IPS-11a (cell line): ENCODE results near the gene SYT7.

Experiments
- H3K4me3 ChIP-seq: one replicate; pipeline ENCODE4 v1.5.1; 2013; ENCODE audit warnings: low read depth, low read length, control low read depth

The SYT7 gene

GRCh38 chr11:61539006-61539405, 41.9 kb downstream of the SYT7 start:
- no peak overlapping the region for H3K4me3 ChIP-seq

- no peak overlapping the region for H3K4me3 ChIP-seq
Observed at GRCh38 chr11:61538636-61538961, 42.3 kb downstream of the SYT7 start.

GRCh38 chr11:61537326-61537725, 43.5 kb downstream of the SYT7 start:
- no peak overlapping the region for H3K4me3 ChIP-seq

DNA sequence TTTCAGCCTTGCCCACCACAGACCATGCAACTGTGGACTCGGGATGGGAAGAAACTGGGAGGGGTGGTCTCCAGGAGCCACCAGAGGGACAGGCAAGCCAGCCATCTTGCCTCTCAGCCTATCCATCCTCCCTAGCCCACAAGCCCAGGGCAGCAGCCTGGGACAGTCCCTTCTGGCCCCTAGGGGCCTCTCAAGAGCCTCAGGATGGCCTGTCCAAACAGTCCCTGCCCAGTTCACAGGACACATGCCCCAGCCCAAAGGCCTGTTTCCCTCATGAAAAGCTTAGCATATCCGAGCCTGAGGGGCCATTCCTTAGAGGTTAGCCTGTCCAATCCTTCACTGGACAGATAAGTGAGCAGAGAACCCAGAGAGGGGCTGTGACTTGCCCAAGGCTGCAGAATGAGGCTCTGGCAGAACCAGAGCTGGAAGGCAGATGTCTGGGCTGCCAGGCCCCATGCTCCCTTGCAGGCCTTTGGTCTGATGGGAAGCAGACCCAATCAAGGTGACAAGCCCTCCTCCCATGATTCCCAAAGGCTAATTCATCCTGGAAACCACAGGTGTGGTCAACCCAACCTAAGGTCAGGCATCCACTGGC, 44.1 kb downstream of the SYT7 start:
- H3K4me3 ChIP-seq: no peak overlapping the region

- no peak overlapping the region for H3K4me3 ChIP-seq
Observed at GRCh38 chr11:61535998-61536675, 44.7 kb downstream of the SYT7 start.

GRCh38 chr11:61534933-61535839, 45.7 kb downstream of the SYT7 start:
- H3K4me3 ChIP-seq: no peak overlapping the region

GRCh38 chr11:61534025-61534932, 46.6 kb downstream of the SYT7 start:
- H3K4me3 ChIP-seq: no peak overlapping the region

DNA sequence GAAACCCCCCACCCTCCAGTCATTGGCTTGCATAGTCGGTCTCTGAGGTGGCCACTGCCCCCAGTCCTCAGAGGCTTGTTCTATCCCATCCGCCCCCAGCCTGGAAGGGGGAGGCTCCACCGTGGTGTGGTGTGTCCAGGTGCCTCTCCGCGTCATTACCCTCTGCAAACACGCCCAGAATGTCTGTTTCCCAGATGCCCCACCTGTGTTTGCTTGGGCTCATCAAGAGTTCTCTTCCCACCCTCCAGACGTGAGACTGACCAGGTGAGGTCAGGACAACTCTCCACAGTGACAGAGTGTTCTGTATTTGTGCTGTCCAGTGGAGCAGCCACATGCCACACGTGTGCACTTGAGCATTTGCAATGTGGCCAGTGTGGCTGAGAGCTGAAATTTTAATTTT, 47.5 kb downstream of the SYT7 start:
- H3K4me3 ChIP-seq: no peak overlapping the region

GRCh38 chr11:61533039-61533375, 47.9 kb downstream of the SYT7 start:
- no peak overlapping the region for H3K4me3 ChIP-seq

DNA sequence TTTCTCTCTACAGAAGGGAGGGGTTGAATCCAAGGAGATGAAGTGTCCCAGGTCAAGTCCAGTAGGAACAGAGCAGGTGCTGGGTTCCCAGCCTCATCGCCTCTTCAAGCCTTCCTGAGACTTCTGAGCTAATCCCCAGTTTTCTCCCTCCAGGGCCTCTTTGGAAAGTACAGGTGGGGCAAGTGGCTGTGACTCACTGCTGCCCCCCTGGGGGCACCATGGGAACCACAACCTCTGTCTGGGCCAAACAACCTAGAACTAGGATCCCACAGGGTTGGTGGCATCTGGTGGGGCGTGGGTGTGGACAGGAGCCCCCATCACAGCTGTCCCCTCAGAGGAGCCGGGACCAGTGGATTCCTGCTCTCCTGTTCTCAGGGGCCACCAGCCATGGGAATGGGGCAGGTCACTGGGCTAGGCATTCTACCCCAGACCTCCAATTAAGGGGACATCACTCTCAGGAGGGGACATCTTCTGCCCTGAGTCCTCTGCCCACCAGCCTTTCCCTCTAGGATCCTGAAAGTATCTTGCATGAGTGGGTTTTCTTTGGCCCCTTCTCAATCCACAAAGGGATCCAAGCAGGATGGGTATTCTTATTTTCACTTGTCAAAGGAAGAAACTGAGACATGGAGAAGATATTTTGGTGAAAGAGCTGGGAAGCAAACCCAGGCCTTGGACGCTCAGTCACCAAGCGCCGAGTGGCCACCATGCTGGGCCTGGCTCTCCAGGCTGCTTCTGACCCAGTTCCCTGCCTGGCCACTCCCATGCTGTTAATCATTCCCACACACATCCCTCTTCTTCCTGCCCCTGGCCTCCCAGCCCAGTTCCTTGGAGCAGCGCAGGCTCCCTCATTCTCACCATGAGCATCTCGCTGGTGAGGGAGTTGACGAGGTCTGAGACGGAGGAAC, 48.5 kb downstream of the SYT7 start:
- H3K4me3 ChIP-seq: no peak overlapping the region

- no peak overlapping the region for H3K4me3 ChIP-seq
Observed at GRCh38 chr11:61531044-61531443, 49.8 kb downstream of the SYT7 start.

DNA sequence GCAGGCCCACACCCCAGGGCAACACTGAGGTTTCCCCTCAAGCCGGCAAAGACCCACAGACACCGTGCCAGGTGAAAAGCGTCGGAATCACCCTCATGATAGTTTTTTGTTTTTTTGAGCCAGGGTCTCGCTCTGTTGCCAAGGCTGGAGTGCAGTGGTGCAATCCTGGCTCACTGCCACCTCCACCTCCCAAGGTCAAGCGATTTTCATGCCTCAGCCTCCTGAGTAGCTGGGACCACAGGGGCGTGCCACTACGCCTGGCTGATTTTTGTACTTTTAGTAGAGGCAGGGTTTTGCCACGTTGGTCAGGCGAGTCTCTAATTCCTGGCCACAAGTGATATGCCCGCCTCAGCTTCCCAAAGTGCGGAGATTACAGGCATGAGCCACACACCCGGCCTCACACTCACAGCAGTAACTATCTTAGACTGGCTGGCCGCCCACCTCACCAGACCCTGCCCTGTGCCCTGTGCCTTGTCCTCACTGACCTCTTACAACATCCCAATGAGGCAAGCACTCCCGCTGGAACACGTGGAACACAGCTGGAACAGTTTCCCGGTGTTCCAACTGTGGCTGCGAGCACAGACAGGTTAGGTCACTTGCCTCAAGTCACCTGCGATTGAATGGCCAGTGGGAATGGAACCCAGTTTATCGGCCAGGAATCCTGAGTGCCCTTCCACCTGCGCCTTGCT, 51.2 kb downstream of the SYT7 start:
- no peak overlapping the region for H3K4me3 ChIP-seq

DNA sequence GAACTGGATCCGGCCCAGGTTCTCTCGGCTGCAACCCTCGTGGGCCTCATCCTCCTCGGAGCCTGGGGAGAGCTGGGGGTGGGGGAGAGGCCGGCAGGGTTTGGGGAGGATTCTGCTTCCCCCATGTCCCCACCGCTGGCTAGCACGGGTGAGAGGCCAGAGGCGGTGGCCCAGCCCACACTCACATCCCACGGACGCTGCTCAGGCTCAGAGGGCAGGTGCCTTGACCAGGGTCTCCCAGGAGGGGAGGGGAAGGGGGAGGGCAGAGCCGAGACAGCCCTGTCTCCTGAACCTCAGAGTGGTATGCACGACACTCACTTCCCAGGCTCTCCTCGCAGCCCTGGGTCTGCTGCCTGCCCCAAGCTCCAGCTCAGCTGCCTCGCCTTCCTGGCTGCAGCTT, 52.8 kb downstream of the SYT7 start:
- no peak overlapping the region for H3K4me3 ChIP-seq

DNA sequence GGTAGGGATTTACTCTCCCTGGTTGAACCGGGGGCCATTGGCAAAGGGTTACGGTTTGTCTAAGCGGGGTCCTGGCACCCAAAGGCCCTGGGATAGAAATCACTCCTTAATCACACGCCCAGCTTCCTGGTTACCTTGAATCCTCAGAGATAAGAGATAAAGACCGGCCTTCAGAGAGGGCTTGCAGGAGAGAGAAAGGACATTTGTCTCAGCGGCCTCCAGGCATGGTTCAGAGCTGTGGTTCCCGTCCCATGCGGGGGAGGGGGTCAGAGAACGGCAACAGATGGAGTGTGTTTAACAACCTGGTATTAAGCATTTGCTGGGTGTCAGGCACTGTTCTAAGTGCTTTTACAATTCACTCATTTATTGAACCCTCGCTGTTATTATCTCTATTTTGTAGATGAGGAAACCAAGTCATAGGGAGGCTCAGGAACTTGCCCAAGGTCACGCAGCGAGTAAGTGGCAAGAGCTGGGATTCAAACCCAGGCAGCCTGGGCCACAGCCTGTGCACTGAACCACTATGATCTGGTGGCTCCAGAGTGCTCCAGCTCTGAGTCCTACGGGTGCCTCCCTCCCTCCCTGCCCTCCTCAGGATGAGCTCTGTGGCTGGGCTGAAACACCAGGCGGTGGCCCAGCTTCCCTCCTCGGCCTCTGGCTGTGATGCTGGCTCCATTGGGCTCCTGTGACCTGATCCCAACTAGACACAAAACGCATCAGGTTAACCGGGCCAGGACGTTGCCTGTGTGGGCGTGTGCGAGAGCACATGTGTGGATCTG, 53.7 kb downstream of the SYT7 start:
- no peak overlapping the region for H3K4me3 ChIP-seq

GRCh38 chr11:61526229-61526628, 54.6 kb downstream of the SYT7 start:
- H3K4me3 ChIP-seq: no peak overlapping the region

GRCh38 chr11:61524963-61525587, 55.8 kb downstream of the SYT7 start:
- no peak overlapping the region for H3K4me3 ChIP-seq

DNA sequence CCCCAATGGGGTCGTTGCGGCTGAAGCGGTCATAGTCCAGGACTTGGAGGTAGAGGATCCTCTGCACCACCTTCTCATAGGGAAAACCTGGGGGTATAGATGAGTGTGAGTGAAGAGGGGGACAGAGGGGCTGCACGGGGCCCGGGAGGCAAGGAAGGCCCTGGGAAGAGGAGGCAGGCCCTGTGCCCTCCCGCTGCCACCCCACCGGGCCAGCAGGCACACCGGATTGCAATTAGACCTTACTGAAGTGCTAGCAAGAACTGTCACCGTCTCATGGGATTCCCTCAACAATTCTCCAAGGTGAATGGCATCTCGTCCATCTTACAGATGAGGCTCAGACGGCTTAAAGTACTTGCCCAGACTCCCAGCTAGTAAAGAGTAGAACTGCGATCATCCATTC, 56.4 kb downstream of the SYT7 start:
- H3K4me3 ChIP-seq: no peak overlapping the region

GRCh38 chr11:61522881-61523280, 58.0 kb downstream of the SYT7 start:
- no peak overlapping the region for H3K4me3 ChIP-seq
